IMR-90 (cell line): ENCODE data around the gene INPP5A. TPM values are rescaled to one million over a fixed set of nuclear protein-coding genes. Genes with fewer than 3 reads are reported as not detected.
A peak's percentile ranks its signal among the peaks of the same experiment; 100 is the strongest.

Experiments used
- ATAC-seq: fragments of 200-7000 bp; cut with Tn5 transposase; 2 replicates; pipeline ENCODE4 v1.9.1; 2020; ENCODE audit warnings: low read depth, mild to moderate bottlenecking, moderate library complexity
- BruUV-seq: library from RNA; stranded (reverse); fragments of 400-500 nt; replicated peaks from 2 replicates; lab custom pipeline; 2021; lab: Mats Ljungman, UMichigan
- CTCF ChIA-PET: fragments of 300-600 bp; formaldehyde crosslinking; extraction: SDS; loops from one replicate; lab custom pipeline; 2021; ENCODE audit warnings: antibody characterized with exemption; lab: Yijun Ruan, JAX
- POLR2A ChIA-PET: fragments of 300-600 bp; sonication (Branson Sonifier 250); formaldehyde crosslinking; loops from one replicate; lab custom pipeline; 2022; ENCODE audit warnings: antibody characterized with exemption; ENCODE audit not compliant: unreplicated experiment; lab: Charles Lee
- DNase-seq: peaks from one replicate; pipeline ENCODE4 v3.0.0; 2013
- H2AFZ ChIP-seq: replicated peaks from 2 replicates; pipeline ENCODE3; 2013; ENCODE audit warnings: low read length, mild to moderate bottlenecking; ENCODE audit not compliant: poor library complexity
- H2AK5ac ChIP-seq: 2 replicates; pipeline ENCODE4 v1.6.1; 2013; ENCODE audit warnings: low read depth, low read length, inconsistent platforms
- H2AK9ac ChIP-seq: replicated peaks from 2 replicates; pipeline ENCODE3; 2013; ENCODE audit warnings: mild to moderate bottlenecking, low read depth, low read length, moderate library complexity; ENCODE audit not compliant: poor library complexity
- H2BK120ac ChIP-seq: 2 replicates; pipeline ENCODE4 v1.6.1; 2013; ENCODE audit warnings: low read depth, low read length, inconsistent platforms
- H2BK15ac ChIP-seq: 3 replicates; pipeline ENCODE4 v1.6.1; 2013; ENCODE audit warnings: low read depth, low read length, inconsistent platforms
- H2BK20ac ChIP-seq: 2 replicates; pipeline ENCODE4 v1.6.1; 2013; ENCODE audit warnings: low read depth, mild to moderate bottlenecking, inconsistent platforms, low read length, moderate library complexity
- H2BK5ac ChIP-seq: 2 replicates; pipeline ENCODE4 v1.6.1; 2013; ENCODE audit warnings: mild to moderate bottlenecking, low read depth, low read length, inconsistent platforms; ENCODE audit not compliant: poor library complexity, severe bottlenecking
- H3K14ac ChIP-seq: replicated peaks from 2 replicates; pipeline ENCODE4 v1.6.1; 2013; ENCODE audit warnings: low read depth, low read length, inconsistent platforms
- H3K18ac ChIP-seq: 2 replicates; pipeline ENCODE4 v1.6.1; 2013; ENCODE audit warnings: low read depth, low read length, control low read depth
- H3K23ac ChIP-seq: 2 replicates; pipeline ENCODE4 v1.6.1; 2013; ENCODE audit warnings: low read depth, low read length, inconsistent platforms
- H3K27ac ChIP-seq: 2 replicates; pipeline ENCODE4 v1.5.1; 2013; ENCODE audit warnings: mild to moderate bottlenecking, control low read depth, low read length; ENCODE audit not compliant: insufficient read depth
- H3K27me3 ChIP-seq: 2 replicates; pipeline ENCODE4 v1.6.1; 2013; ENCODE audit warnings: low read length; ENCODE audit not compliant: control insufficient read depth, insufficient read depth
- H3K36me3 ChIP-seq: 2 replicates; pipeline ENCODE4 v1.6.1; 2013; ENCODE audit warnings: low read length, mixed read lengths; ENCODE audit not compliant: control insufficient read depth, insufficient read depth
- H3K4ac ChIP-seq: 2 replicates; pipeline ENCODE4 v1.6.1; 2013; ENCODE audit warnings: low read depth, low read length, inconsistent platforms
- H3K4me1 ChIP-seq: 2 replicates; pipeline ENCODE4 v1.6.1; 2013; ENCODE audit warnings: low read length, mixed read lengths; ENCODE audit not compliant: control insufficient read depth, insufficient read depth
- H3K4me2 ChIP-seq: 2 replicates; pipeline ENCODE4 v1.6.1; 2013; ENCODE audit warnings: low read depth, mild to moderate bottlenecking, control low read depth, low read length, moderate library complexity
- H3K4me3 ChIP-seq: 2 replicates; pipeline ENCODE4 v1.5.1; 2013; ENCODE audit warnings: low read depth, mild to moderate bottlenecking, control low read depth, low read length, moderate library complexity; ENCODE audit not compliant: insufficient read depth
- H3K56ac ChIP-seq: 2 replicates; pipeline ENCODE4 v1.6.1; 2013; ENCODE audit warnings: low read length, inconsistent platforms; ENCODE audit not compliant: insufficient read depth; ENCODE audit errors: extremely low read depth
- H3K79me1 ChIP-seq, 2 experiments: 2 replicates each; pipeline ENCODE4 v1.6.1; 2013; ENCODE audit warnings: low read length in 2 of 2, inconsistent platforms in 1 of 2, low read depth in 1 of 2
- H3K9ac ChIP-seq: 2 replicates; pipeline ENCODE4 v1.6.1; 2013; ENCODE audit warnings: low read depth, low read length, control low read depth
- H3K9me1 ChIP-seq: 2 replicates; pipeline ENCODE4 v1.6.1; 2013; ENCODE audit warnings: low read length, inconsistent platforms; ENCODE audit not compliant: insufficient read depth
- H3K9me3 ChIP-seq: 2 replicates; pipeline ENCODE4 v1.6.1; 2013; ENCODE audit warnings: low read length; ENCODE audit not compliant: control insufficient read depth, insufficient read depth
- H4K20me1 ChIP-seq: 2 replicates; pipeline ENCODE4 v1.6.1; 2013; ENCODE audit warnings: low read length, inconsistent platforms; ENCODE audit not compliant: insufficient read depth
- H4K5ac ChIP-seq: 2 replicates; pipeline ENCODE4 v1.6.1; 2013; ENCODE audit warnings: mild to moderate bottlenecking, low read depth, low read length, control low read depth
- H4K8ac ChIP-seq, 2 experiments: 2 replicates each; pipeline ENCODE4 v1.6.1; 2013; ENCODE audit warnings: low read depth in 2 of 2, low read length in 2 of 2, control low read depth in 1 of 2, inconsistent platforms in 1 of 2
- H4K91ac ChIP-seq: 2 replicates; pipeline ENCODE4 v1.6.1; 2013; ENCODE audit warnings: low read depth, low read length, inconsistent platforms; ENCODE audit not compliant: insufficient read depth
- BHLHE40 ChIP-seq: fragments of 150-350 bp; IDR thresholded peaks from 2 replicates; pipeline ENCODE4 v1.6.1; 2016; ENCODE audit warnings: mild to moderate bottlenecking, low read depth, low read length
- CTCF ChIP-seq: conservative IDR thresholded peaks from 2 replicates; pipeline ENCODE4 v1.5.1; 2012; ENCODE audit warnings: mild to moderate bottlenecking, low read depth, low read length, improper control_type of control experiment
- NFE2L2 ChIP-seq: fragments of 150-350 bp; IDR thresholded peaks from 2 replicates; pipeline ENCODE4 v1.6.1; 2016; ENCODE audit warnings: low read depth, mild to moderate bottlenecking, low read length
- WGBS, 2 experiments: methylation state at CpG; one replicate each; pipeline versions ENCODE4 v1.1.5 to v1.1.7; 2013; ENCODE audit warnings: missing lambda C conversion rate in 2 of 2; ENCODE audit not compliant: insufficient read length in 1 of 2; ENCODE audit errors: extremely low coverage in 2 of 2; 5-methylcytosine and 5-hydroxymethylcytosine counted together
- dilution Hi-C: fragments of 300-500 bp; cut with HindIII; formaldehyde crosslinking; loops from one replicate; pipeline ENCODE4 v1.14.3; 2018; ENCODE audit warnings: low sequenced_read_pairs; ENCODE audit not compliant: unreplicated experiment
- in situ Hi-C: fragments of 300-500 bp; cut with MboI; formaldehyde crosslinking; loops from 3 replicates; pipeline ENCODE4 v1.14.3; 2019; ENCODE audit warnings: low sequenced_read_pairs, inconsistent platforms, mixed read lengths
- intact Hi-C: fragments of 100-400 bp; cut with micrococcal nuclease; formaldehyde crosslinking; loops from 2 replicates; pipeline ENCODE4 v1.10.0; 2022
- polyA plus RNA-seq, 3 experiments: library from polyadenylated mRNA; depleted of rRNA; stranded (reverse); fragments of >200 nt; gene quantifications; 2 replicates each; pipeline ENCODE4 v1.2.3, GENCODE V29; 2012; ENCODE audit warnings: low replicate concordance in 1 of 3
- total RNA-seq: library from RNA; depleted of rRNA; stranded (reverse); fragments of >200 nt; gene quantifications from 2 replicates; pipeline ENCODE4 v1.2.3, GENCODE V29; 2012

The INPP5A gene
- total and polyA plus RNA-seq, 2 of the 4 experiments (the other 2 are of a cell fraction), result 21.4 to 36.7 TPM

GRCh38 chr10:132631338-132631735, 93.8 kb downstream of the INPP5A start:
- no peak for DNase-seq
- no peak overlapping the region for H3K14ac ChIP-seq
- BruUV-seq, result no TSS peak
- H4K8ac ChIP-seq, result peak overlapping the region in 1 of 2 experiments; percentile 27; a peak in 1 of 4 replicates
- H3K9me3 ChIP-seq, result no peaks in the 10 kb centered on the region
- no peak overlapping the region for H2AK5ac ChIP-seq
- H3K4me2 ChIP-seq, result no peak overlapping the region
- TF ChIP-seq CTCF (no peak), BHLHE40 (no peak), NFE2L2 (no peak)
- no peaks in the 10 kb centered on the region for H3K27me3 ChIP-seq
- H3K79me1 ChIP-seq, result peaks cover 27 to 61% of the 10 kb centered on the region in 2 experiments
- H3K23ac ChIP-seq, result no peak overlapping the region
- H2BK5ac ChIP-seq, result no peak overlapping the region
- CTCF ChIA-PET, result no interaction called here
- H4K5ac ChIP-seq, result no peak overlapping the region
- peak overlapping the region; percentile 49 for H2AFZ ChIP-seq
- peaks cover 26% of the 10 kb centered on the region for H3K4me1 ChIP-seq
- POLR2A ChIA-PET, result no interaction called here
- ATAC-seq, result no peak
- intact Hi-C loops, result no loop called here
- peaks cover 14% of the 10 kb centered on the region for H4K20me1 ChIP-seq
- no peak overlapping the region for H3K18ac ChIP-seq
- no peak overlapping the region for H3K27ac ChIP-seq
- H2AK9ac ChIP-seq, result peak overlapping the region; percentile 9
- no peaks in the 10 kb centered on the region for H3K36me3 ChIP-seq
- H2BK120ac ChIP-seq, result no peak overlapping the region
- in situ Hi-C loops, result loop anchor here (10.0 kb wide), 2 partner anchors 237 to 407 kb away; partner anchors contain the start of gene PWWP2B
- peaks cover 29% of the 10 kb centered on the region for H3K9me1 ChIP-seq
- WGBS, 2 experiments, result 42% methylated on average over 5 of the region's 18 CpGs; no CpG with 5 or more reads in 1 of the 2 experiments
- H3K4me3 ChIP-seq, result no peak overlapping the region
- no peak overlapping the region for H2BK15ac ChIP-seq
- no peak overlapping the region for H3K9ac ChIP-seq
- dilution Hi-C loops, result no loop called here
- peak overlapping the region; percentile 13; the same call in 1 of the 2 replicates for H3K4ac ChIP-seq
- H3K56ac ChIP-seq, result no peak overlapping the region
- H4K91ac ChIP-seq, result peak overlapping the region; percentile 31
- peak overlapping the region; percentile 42; the same call in 1 of the 2 replicates for H2BK20ac ChIP-seq
